K562 (cell line): ENCODE results near the gene HLA-DQA2. TPM values are rescaled to one million over a fixed set of nuclear protein-coding genes. Genes with fewer than 3 reads are reported as not detected.

Experiments
- ATAC-seq: fragments of 200-7000 bp; cut with Tn5 transposase; 3 replicates; pipeline ENCODE4 v1.9.1; 2020; ENCODE audit warnings: moderate library complexity
- BruUV-seq: library from RNA; stranded (reverse); fragments of 400-500 nt; replicated peaks from 2 replicates; lab custom pipeline; 2021; lab: Mats Ljungman, UMichigan
- CTCF ChIA-PET: fragments of 300-600 bp; formaldehyde crosslinking; extraction: SDS; loops from one replicate; lab custom pipeline; 2021; ENCODE audit warnings: low intra/inter-chr PET ratio; lab: Yijun Ruan, JAX
- POLR2A ChIA-PET: fragments of 300-600, 350-650 bp; sonication (Branson Sonifier 250); formaldehyde crosslinking; extraction: SDS; loops from one replicate; lab custom pipeline; 2021; ENCODE audit warnings: antibody characterized with exemption, inconsistent platforms; lab: Yijun Ruan, JAX
- DNase-seq, 4 experiments: peaks; one replicate each; pipeline versions ENCODE4 v3.0.0 to v3.0.0-alpha.2; 2011 to 2018; ENCODE audit warnings: low spot score in 3 of 4, mixed read lengths in 3 of 4; ENCODE audit errors: extremely low read depth in 1 of 4
- FAIRE-seq: peaks from 2 replicates; lab custom pipeline; 2011; peaks lifted over from hg19 to GRCh38; lab: Jason Lieb, UNC
- H2AFZ ChIP-seq: 2 replicates; pipeline ENCODE4 v1.6.0; 2011; ENCODE audit warnings: low read depth, low read length, control low read depth, inconsistent platforms
- H3K27ac ChIP-seq: fragments of 200-600 bp; 3 replicates; pipeline ENCODE4 v1.8.0; 2011; ENCODE audit warnings: low read depth, mild to moderate bottlenecking, control low read depth, inconsistent platforms, low read length, moderate library complexity, mixed read lengths; ENCODE audit errors: extremely low read depth
- H3K27me3 ChIP-seq, 2 experiments: fragments of 300-600 bp in 1 of 2; 2 replicates in 1 of 2; 3 replicates in 1 of 2; pipeline versions ENCODE4 v1.6.0 to v1.8.0; 2011; ENCODE audit warnings: inconsistent platforms in 2 of 2, low read length in 2 of 2, mild to moderate bottlenecking in 1 of 2, mixed read lengths in 1 of 2, moderate library complexity in 1 of 2; ENCODE audit not compliant: control insufficient read depth in 2 of 2, insufficient read depth in 2 of 2
- H3K36me3 ChIP-seq: fragments of 300-600 bp; 3 replicates; pipeline ENCODE4 v1.8.0; 2011; ENCODE audit warnings: mild to moderate bottlenecking, low read length, inconsistent platforms; ENCODE audit not compliant: control insufficient read depth, insufficient read depth
- H3K4me1 ChIP-seq, 2 experiments: fragments of 200-600 bp in 1 of 2; replicated peaks in 1 of 2; 2 replicates in 1 of 2; 3 replicates in 1 of 2; pipeline versions ENCODE4 v1.5.1 to v1.8.0; 2011; ENCODE audit warnings: inconsistent platforms in 2 of 2, low read length in 2 of 2, mild to moderate bottlenecking in 1 of 2, mixed read lengths in 1 of 2, moderate library complexity in 1 of 2; ENCODE audit not compliant: control insufficient read depth in 2 of 2, insufficient read depth in 2 of 2
- H3K4me2 ChIP-seq: 2 replicates; pipeline ENCODE4 v1.6.1; 2011; ENCODE audit warnings: low read length, control low read depth, inconsistent platforms, mixed read lengths; ENCODE audit not compliant: insufficient read depth
- H3K4me3 ChIP-seq: fragments of 200-600 bp; sonication (generic), shearing (Covaris generic); 2 replicates; pipeline ENCODE4 v1.5.1; 2016; ENCODE audit warnings: control low read depth, inconsistent platforms
- H3K79me2 ChIP-seq: fragments of 200-600 bp; 3 replicates; pipeline ENCODE4 v1.8.0; 2011; ENCODE audit warnings: low read length, inconsistent platforms; ENCODE audit not compliant: control insufficient read depth, insufficient read depth
- H3K9ac ChIP-seq, 2 experiments: 2 replicates each; pipeline versions ENCODE4 v1.6.0 to v1.6.1; 2011; ENCODE audit warnings: low read depth in 2 of 2, low read length in 2 of 2, control low read depth in 1 of 2, inconsistent platforms in 1 of 2, mild to moderate bottlenecking in 1 of 2, mixed read lengths in 1 of 2; ENCODE audit not compliant: insufficient read depth in 1 of 2
- H3K9me1 ChIP-seq: one replicate; pipeline ENCODE4 v1.6.0; 2011; ENCODE audit warnings: inconsistent platforms, mild to moderate bottlenecking, low read length, moderate library complexity; ENCODE audit not compliant: control insufficient read depth, insufficient read depth
- H3K9me3 ChIP-seq: replicated peaks from 2 replicates; pipeline ENCODE4 v1.5.1; 2011; ENCODE audit warnings: low read depth, low read length, inconsistent platforms; ENCODE audit not compliant: control insufficient read depth, insufficient read depth
- H4K20me1 ChIP-seq: replicated peaks from 2 replicates; pipeline ENCODE4 v1.6.1; 2011; ENCODE audit warnings: low read length, inconsistent platforms, mixed read lengths; ENCODE audit not compliant: control insufficient read depth, insufficient read depth
- MXI1 ChIP-seq: IDR thresholded peaks from 2 replicates; pipeline ENCODE4 v1.6.1; 2011; ENCODE audit warnings: low read depth, mild to moderate bottlenecking, improper control_type of control experiment, low read length
- PTBP1 ChIP-seq: fragments of 200-400 bp; formaldehyde crosslinking; IDR thresholded peaks from 2 replicates; pipeline ENCODE4 v1.6.1; 2017; ENCODE audit warnings: low read depth, low read length
- RBM14 ChIP-seq: fragments of 200-400 bp; formaldehyde crosslinking; IDR thresholded peaks from 2 replicates; pipeline ENCODE4 v1.6.1; 2018; ENCODE audit warnings: low read depth, mild to moderate bottlenecking, low read length, moderate library complexity, borderline replicate concordance; ENCODE audit not compliant: insufficient read depth
- ZNF766 ChIP-seq: fragments of 200-800 bp; sonication (Bioruptor generic); conservative IDR thresholded peaks from 2 replicates; pipeline ENCODE4 v1.6.1; 2016; ENCODE audit warnings: missing genetic modification characterization, missing compliant biosample characterization
- WGBS: fragments of 100-300 bp; shearing (Covaris generic); methylation state at CpG from one replicate; pipeline ENCODE4 v1.1.6; 2016; ENCODE audit warnings: low coverage, mixed read lengths; ENCODE audit not compliant: insufficient coverage; ENCODE audit errors: missing lambda C conversion rate; 5-methylcytosine and 5-hydroxymethylcytosine counted together
- in situ Hi-C: fragments of 300-500 bp; cut with MboI; formaldehyde crosslinking; loops from 4 replicates; pipeline ENCODE4 v1.15.0; 2018; ENCODE audit warnings: inconsistent platforms, mixed read lengths
- intact Hi-C: fragments of 100-400 bp; cut with micrococcal nuclease; formaldehyde crosslinking; loops from 2 replicates; pipeline ENCODE4 v1.14.2; 2022
- polyA plus RNA-seq, 8 experiments: library from polyadenylated mRNA; depleted of rRNA in 4 of 8; stranded (reverse) in 5 of 8; unstranded in 3 of 8; fragments of >200 nt; fragmentation: Nextera tagmentation in 2 of 8; fragmentation: Illumina TruSeq in 1 of 8; extraction: Ambion mirVana in 2 of 8; extraction: Trizol in 1 of 8; gene quantifications; 2 replicates each; pipeline versions ENCODE4 v1.2.1 to v1.2.3, GENCODE V29; 2011 to 2014; ENCODE audit warnings: inconsistent platforms in 1 of 8, missing spikeins in 1 of 8
- total RNA-seq, 7 experiments: library from RNA; depleted of rRNA in 6 of 7; stranded (reverse); fragments of >200 nt in 6 of 7; fragmentation: Illumina TruSeq in 2 of 7; extraction: Trizol in 2 of 7; gene quantifications; 2 replicates each; pipeline versions ENCODE4 v1.2.1 to v1.2.3, GENCODE V29; 2011 to 2021; ENCODE audit warnings: low replicate concordance in 1 of 7
- TF ChIP-seq, protein P1 (sequence below): sonication (generic); formaldehyde crosslinking; IDR thresholded peaks from 2 replicates; pipeline ENCODE4 v1.8.1; 2023; ENCODE audit warnings: mild to moderate bottlenecking, missing genetic modification reagents
- TF ChIP-seq, protein P2 (sequence below): fragments of 250-450 bp; sonication (Bioruptor Pico); IDR thresholded peaks from 2 replicates; pipeline ENCODE4 v1.5.0; 2021

HLA-DQA2 gene
- total and polyA plus RNA-seq, 9 of the 15 experiments (the other 6 are each of a cell fraction or from before 2014, with no cell fraction given): not detected

DNA sequence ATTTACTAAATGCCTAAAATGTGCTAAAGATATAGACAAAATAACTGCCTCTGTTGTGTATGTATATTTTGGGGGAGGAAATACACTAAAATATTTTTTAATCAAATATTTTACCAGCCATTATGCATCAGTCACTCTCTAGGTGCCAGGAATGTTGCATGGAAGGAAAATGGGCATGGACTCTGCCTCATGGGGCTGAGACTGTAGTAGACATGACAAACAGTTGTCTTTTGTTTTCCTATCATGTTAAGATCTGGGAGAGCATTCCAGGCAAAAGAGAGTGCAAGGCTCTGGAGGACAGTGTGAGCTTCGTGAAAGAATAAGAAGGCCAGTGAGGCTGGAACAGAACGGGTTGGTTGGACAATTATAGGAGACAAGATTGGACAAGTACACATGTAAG lies 49.1 kb downstream of the HLA-DQA2 start:
- ATAC-seq: no peak

More for the DNA sequence above, 49.1 kb downstream of the HLA-DQA2 start:
- intact Hi-C loops: no loop called here
- Histone ChIP-seq H3K36me3 (no peaks in the 10 kb centered on the region), H3K9me1 (no peaks in the 10 kb centered on the region), H3K9ac (no peak overlapping the region), H3K4me2 (no peak overlapping the region), H2AFZ (no peak overlapping the region), H3K4me1 (no peaks in the 10 kb centered on the region), H3K27me3 (peaks cover 17 to 18% of the 10 kb centered on the region in 2 experiments), H4K20me1 (no peaks in the 10 kb centered on the region), H3K4me3 (no peak overlapping the region), H3K9me3 (no peaks in the 10 kb centered on the region)
- FAIRE-seq (no peak), DNase-seq (no peak)
- CTCF ChIA-PET: no interaction called here
- 3% methylated on average over 2 of the region's 2 CpGs for WGBS
- BruUV-seq: no TSS peak
- TF ChIP-seq, protein P1, sequence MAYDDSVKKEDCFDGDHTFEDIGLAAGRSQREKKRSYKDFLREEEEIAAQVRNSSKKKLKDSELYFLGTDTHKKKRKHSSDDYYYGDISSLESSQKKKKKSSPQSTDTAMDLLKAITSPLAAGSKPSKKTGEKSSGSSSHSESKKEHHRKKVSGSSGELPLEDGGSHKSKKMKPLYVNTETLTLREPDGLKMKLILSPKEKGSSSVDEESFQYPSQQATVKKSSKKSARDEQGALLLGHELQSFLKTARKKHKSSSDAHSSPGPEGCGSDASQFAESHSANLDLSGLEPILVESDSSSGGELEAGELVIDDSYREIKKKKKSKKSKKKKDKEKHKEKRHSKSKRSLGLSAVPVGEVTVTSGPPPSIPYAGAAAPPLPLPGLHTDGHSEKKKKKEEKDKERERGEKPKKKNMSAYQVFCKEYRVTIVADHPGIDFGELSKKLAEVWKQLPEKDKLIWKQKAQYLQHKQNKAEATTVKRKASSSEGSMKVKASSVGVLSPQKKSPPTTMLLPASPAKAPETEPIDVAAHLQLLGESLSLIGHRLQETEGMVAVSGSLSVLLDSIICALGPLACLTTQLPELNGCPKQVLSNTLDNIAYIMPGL (CRISPR knock-in tag): no peak
- TF ChIP-seq RBM14 (no peak), MXI1 (no peak), PTBP1 (no peak), ZNF766 (CRISPR knock-in tag) (no peak)
- TF ChIP-seq, protein P2, sequence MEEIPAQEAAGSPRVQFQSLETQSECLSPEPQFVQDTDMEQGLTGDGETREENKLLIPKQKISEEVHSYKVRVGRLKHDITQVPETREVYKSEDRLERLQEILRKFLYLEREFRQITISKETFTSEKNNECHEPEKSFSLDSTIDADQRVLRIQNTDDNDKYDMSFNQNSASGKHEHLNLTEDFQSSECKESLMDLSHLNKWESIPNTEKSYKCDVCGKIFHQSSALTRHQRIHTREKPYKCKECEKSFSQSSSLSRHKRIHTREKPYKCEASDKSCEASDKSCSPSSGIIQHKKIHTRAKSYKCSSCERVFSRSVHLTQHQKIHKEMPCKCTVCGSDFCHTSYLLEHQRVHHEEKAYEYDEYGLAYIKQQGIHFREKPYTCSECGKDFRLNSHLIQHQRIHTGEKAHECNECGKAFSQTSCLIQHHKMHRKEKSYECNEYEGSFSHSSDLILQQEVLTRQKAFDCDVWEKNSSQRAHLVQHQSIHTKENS (CRISPR knock-in tag): no peak
- TF ChIP-seq, all 486 proteins: peak for 0
- H3K79me2 ChIP-seq: no peaks in the 10 kb centered on the region
- no peak overlapping the region for H3K27ac ChIP-seq
- POLR2A ChIA-PET: no interaction called here
- in situ Hi-C loops: loop anchor here (5.0 kb wide), 1 partner anchor 543 kb away; no protein-coding TSS in a partner anchor
